Measurements from ENCODE around the gene PFKM.

PFKM gene

GRCh38 chr12:48189331-48190125 lies 70.4 kb downstream of the PFKM start:
- DNase-seq = peak; percentile 60 to 74

GRCh38 chr12:48191096-48191495 lies 71.9 kb downstream of the PFKM start:
- DNase-seq = no peak

GRCh38 chr12:48192861-48193260 lies 73.7 kb downstream of the PFKM start:
- no peak for DNase-seq

GRCh38 chr12:48193623-48194022 lies 74.5 kb downstream of the PFKM start:
- DNase-seq = no peak

- DNase-seq = no peak
Measured at GRCh38 chr12:48194799-48195201, 75.6 kb downstream of the PFKM start.
